Peyer's patch (tissue), 4 donors: ENCODE measurements around the gene ZNRF4. TPM values are rescaled to one million over a fixed set of nuclear protein-coding genes. Genes with fewer than 3 reads are reported as not detected.
"Not testable (repeated sequence)": the region's sequence is repeated elsewhere in the genome, so short reads cannot be mapped to it uniquely, and the experiment has no call there.

Experiments
- DNase-seq, 3 donors: peaks; one replicate each; pipeline ENCODE4 v3.0.0-alpha.2; 2017 to 2019
- H3K27ac ChIP-seq, 4 donors: fragments of 200-600 bp; sonication (generic); one replicate each; pipeline ENCODE4 v1.5.1; 2016 to 2019
- H3K27me3 ChIP-seq, 2 donors: fragments of 200-600 bp; sonication (generic); one replicate each; pipeline ENCODE4 v1.5.1; 2019
- H3K36me3 ChIP-seq, 3 donors: fragments of 200-600 bp; sonication (generic); one replicate each; pipeline ENCODE4 v1.5.1; 2016 to 2019
- H3K4me1 ChIP-seq, 4 donors: fragments of 200-600 bp; sonication (generic); one replicate each; pipeline ENCODE4 v1.5.1; 2016 to 2019
- H3K4me3 ChIP-seq, 4 donors: fragments of 200-600 bp; sonication (generic); 1 replicate in 3 of 4; 2 replicates in 1 of 4; pipeline ENCODE4 v1.5.1; 2016 to 2019; ENCODE audit warnings: mild to moderate bottlenecking in 1 of 4
- H3K9me3 ChIP-seq, 4 donors: fragments of 200-600 bp; sonication (generic); one replicate each; pipeline ENCODE4 v1.5.1; 2016 to 2019; ENCODE audit warnings: mild to moderate bottlenecking in 1 of 4
- CTCF ChIP-seq, 6 experiments: fragments of 450-650 bp in 4 of 6; fragments of 200-600 bp in 2 of 6; sonication (generic) in 1 of 6; IDR thresholded peaks; one replicate each; pipeline ENCODE4 v1.5.1; 2017 to 2019; ENCODE audit warnings: antibody characterized with exemption in 6 of 6, mild to moderate bottlenecking in 3 of 6, moderate library complexity in 1 of 6
- POLR2A ChIP-seq, 2 donors: fragments of 450-650 bp; IDR thresholded peaks; one replicate each; pipeline ENCODE4 v1.5.1; 2017; ENCODE audit warnings: antibody characterized with exemption in 2 of 2, mild to moderate bottlenecking in 2 of 2, moderate library complexity in 2 of 2
- total RNA-seq, 4 donors: library from RNA; depleted of rRNA; stranded (reverse); fragments of >200 nt; gene quantifications; one replicate each; pipeline ENCODE4 v1.1.0, GENCODE V29; 2016

The ZNRF4 gene
- total RNA-seq, result not detected

DNA sequence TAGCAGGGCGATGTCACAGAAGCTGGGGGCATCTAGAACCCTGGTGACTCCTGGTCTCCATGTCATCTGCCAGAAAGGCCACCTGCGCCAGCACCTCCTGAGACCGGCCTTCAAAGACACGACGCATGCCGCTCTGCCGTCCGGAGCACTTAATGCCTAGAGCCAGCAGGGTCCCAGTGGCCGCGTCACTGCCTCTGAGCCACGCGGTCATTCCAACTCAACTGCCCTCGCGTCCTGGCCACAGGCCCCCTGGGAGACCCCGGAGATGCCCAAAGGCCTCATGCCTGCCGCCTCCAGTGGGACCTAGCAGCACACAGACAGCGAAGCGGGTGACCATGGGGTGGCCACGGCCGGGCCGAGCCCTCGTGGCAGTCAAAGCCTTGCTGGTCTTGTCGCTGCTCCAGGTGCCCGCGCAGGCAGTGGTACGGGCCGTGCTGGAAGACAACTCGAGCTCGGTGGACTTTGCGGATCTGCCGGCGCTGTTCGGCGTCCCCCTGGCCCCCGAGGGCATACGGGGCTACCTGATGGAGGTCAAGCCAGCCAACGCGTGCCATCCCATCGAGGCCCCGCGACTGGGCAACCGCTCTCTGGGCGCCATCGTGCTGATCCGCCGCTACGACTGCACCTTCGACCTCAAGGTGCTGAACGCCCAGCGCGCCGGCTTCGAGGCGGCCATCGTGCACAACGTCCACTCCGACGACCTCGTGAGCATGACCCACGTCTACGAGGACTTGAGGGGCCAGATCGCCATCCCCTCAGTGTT, at the start of gene ZNRF4:
Gene ZNRF4, plus strand, starts transcription at position 51 of the 763 bp plus-strand sequence. Its CDS starts 75 bp downstream, at position 126.
- H3K27me3 ChIP-seq, result no peaks in the 10 kb centered on the region

DNA sequence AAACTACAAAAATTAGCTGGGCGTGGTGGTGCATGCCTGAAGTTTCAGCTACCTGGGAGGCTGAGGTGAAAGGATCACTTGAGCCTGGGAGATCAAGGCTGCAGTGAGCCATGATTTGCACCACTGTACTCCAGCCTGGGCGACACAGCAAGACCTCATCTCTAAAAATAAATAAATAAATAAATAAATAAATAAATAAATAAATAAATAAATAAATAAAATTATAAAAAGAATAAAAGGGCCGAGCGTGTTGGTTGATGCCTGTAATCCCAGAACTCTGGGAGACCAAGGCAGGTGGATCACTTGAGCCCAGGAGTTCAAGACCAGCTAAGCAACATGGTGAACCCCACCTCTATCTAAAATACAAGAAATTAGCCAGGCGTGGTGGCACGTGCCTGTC, 49.0 kb upstream of the ZNRF4 start:
- not testable (repeated sequence) for H3K36me3 ChIP-seq, H3K9me3 ChIP-seq, H3K27me3 ChIP-seq, H3K27ac ChIP-seq, H3K4me1 ChIP-seq, DNase-seq, H3K4me3 ChIP-seq

More for the DNA sequence above, at the start of gene ZNRF4:
- Histone ChIP-seq H3K36me3 (no peaks in the 10 kb centered on the region), H3K27ac (no peak within 1 kb of the TSS), H3K4me3 (no peak within 1 kb of the TSS), H3K9me3 (peaks cover 0 to 11% (median 0%) of the 10 kb centered on the region in 4 donors), H3K4me1 (no peaks in the 10 kb centered on the region)
- no peak for DNase-seq
- no peak for TF ChIP-seq CTCF (IDR thresholded peaks at IDR 0.05)

GRCh38 chr19:5406816-5407215, 48.4 kb upstream of the ZNRF4 start:
- H3K27ac ChIP-seq, result no peak overlapping the region
- no peak for DNase-seq

GRCh38 chr19:5407356-5407755, 47.9 kb upstream of the ZNRF4 start:
- TF ChIP-seq CTCF (IDR thresholded peaks at IDR 0.05) (no peak), POLR2A (IDR thresholded peaks at IDR 0.05) (no peak)
- DNase-seq, result no peak
- H3K27ac ChIP-seq, result no peak overlapping the region
- no peak overlapping the region for H3K4me3 ChIP-seq
- H3K4me1 ChIP-seq, result no peaks in the 10 kb centered on the region
- H3K36me3 ChIP-seq, result no peaks in the 10 kb centered on the region
- H3K9me3 ChIP-seq, result no peaks in the 10 kb centered on the region
- H3K27me3 ChIP-seq, result no peaks in the 10 kb centered on the region

More at GRCh38 chr19:5406816-5407215, 48.4 kb upstream of the ZNRF4 start:
- no peaks in the 10 kb centered on the region for H3K9me3 ChIP-seq
- no peak overlapping the region for H3K4me3 ChIP-seq
- H3K4me1 ChIP-seq, result no peaks in the 10 kb centered on the region
- H3K27me3 ChIP-seq, result no peaks in the 10 kb centered on the region
- TF ChIP-seq CTCF (IDR thresholded peaks at IDR 0.05), result no peak
- H3K36me3 ChIP-seq, result no peaks in the 10 kb centered on the region

GRCh38 chr19:5417495-5418436, 37.5 kb upstream of the ZNRF4 start:
- Histone ChIP-seq H3K4me1 (no peaks in the 10 kb centered on the region), H3K9me3 (no peaks in the 10 kb centered on the region), H3K4me3 (no peak overlapping the region), H3K27me3 (no peaks in the 10 kb centered on the region), H3K27ac (no peak overlapping the region), H3K36me3 (no peaks in the 10 kb centered on the region)
- TF ChIP-seq POLR2A (IDR thresholded peaks at IDR 0.05) (no peak), CTCF (IDR thresholded peaks at IDR 0.05) (no peak)
- no peak for DNase-seq

DNA sequence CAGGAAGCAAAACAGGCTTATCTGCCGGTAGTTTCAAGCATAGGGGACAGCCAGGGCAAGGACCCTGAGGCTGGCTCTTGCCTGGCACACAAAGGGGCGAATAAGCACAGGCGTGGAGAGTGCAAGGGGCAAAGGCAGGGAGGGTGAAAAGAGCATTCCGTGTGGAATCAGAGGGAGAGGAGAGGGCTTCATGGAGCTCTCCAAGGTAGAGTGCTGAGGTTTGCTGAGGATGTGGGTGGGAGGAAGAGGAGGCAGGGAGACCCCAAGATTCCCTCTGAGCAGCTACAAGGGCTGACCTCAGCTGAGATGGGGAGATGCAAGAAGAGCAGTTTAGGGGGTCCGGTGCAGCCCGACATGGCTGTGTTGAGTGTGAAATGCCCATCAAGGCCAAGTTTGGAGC, 36.5 kb upstream of the ZNRF4 start:
- no peak for TF ChIP-seq CTCF (IDR thresholded peaks at IDR 0.05)
- no peak overlapping the region for H3K4me3 ChIP-seq
- DNase-seq, result no peak
- H3K4me1 ChIP-seq, result no peaks in the 10 kb centered on the region
- H3K36me3 ChIP-seq, result no peaks in the 10 kb centered on the region
- no peak overlapping the region for H3K27ac ChIP-seq
- H3K9me3 ChIP-seq, result no peaks in the 10 kb centered on the region
- no peaks in the 10 kb centered on the region for H3K27me3 ChIP-seq
